ENCODE measurements around the gene NDUFAF7. TPM values are rescaled to one million over a fixed set of nuclear protein-coding genes. Genes with fewer than 3 reads are reported as not detected.
A peak's percentile ranks its signal among the peaks of the same experiment; 100 is the strongest.

Gene NDUFAF7
- total RNA-seq, 2 donors from 2014 or later, result 15.2 to 22.3 TPM

DNA sequence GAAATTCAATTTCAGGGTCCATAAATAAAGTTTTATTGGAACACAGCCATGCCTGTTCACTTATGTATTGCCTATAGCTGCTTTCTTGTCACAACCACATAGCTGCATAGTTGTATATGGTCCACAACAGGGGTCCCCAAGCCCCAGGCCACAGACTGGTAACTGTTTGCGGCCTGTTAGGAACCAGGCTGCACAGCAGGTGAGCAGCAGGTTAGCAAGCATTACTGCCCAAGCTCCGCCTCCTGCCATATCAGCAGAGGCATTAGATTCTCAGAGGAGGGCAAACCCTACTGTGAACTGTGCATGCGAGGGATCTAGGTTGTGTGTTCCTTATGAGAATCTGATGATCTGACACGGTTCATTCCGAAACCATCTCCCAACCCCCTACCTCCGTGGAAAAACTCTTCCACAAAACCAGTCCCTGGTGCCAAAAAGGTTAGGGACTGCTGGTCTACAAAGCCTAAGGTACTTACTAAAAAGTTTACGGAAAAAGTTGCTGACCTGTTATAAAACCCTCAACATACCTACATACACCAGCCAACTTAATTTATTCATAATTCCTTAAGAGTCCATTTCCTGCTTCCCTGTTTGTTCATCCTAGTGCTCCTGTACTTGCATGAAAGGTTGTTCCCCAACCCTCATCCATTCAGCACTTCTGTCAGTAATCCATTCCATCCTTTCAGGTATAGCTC lies 40.1 kb downstream of the NDUFAF7 start:
- H3K36me3 ChIP-seq, result peaks cover 45% of the 10 kb centered on the region
- no peaks in the 10 kb centered on the region for H3K4me1 ChIP-seq (ENCODE audit: control insufficient read depth in 1 of 2, low read depth in 2 of 2)
- H3K27me3 ChIP-seq (replicated peaks; ENCODE audit: insufficient read depth), result no peaks in the 10 kb centered on the region
- TF ChIP-seq CTCF (IDR thresholded peaks at IDR 0.05), result no peak
- H3K27ac ChIP-seq, result no peak overlapping the region
- no peak for ATAC-seq (ENCODE audit: insufficient number of reproducible peaks, low FRiP score, low read depth)
- no peak overlapping the region for H3K4me3 ChIP-seq
- DNase-seq (ENCODE audit: low spot score), result no peak
- H3K9me3 ChIP-seq, result no peaks in the 10 kb centered on the region

GRCh38 chr2:37274359-37274965 lies 43.0 kb downstream of the NDUFAF7 start:
- peaks cover 47% of the 10 kb centered on the region for H3K36me3 ChIP-seq
- TF ChIP-seq CTCF (IDR thresholded peaks at IDR 0.05), result no peak
- DNase-seq (ENCODE audit: low spot score), result no peak
- H3K4me3 ChIP-seq, result no peak overlapping the region
- no peaks in the 10 kb centered on the region for H3K9me3 ChIP-seq
- no peak overlapping the region for H3K27ac ChIP-seq
- H3K27me3 ChIP-seq (replicated peaks; ENCODE audit: insufficient read depth), result no peaks in the 10 kb centered on the region
- ATAC-seq (ENCODE audit: insufficient number of reproducible peaks, low FRiP score, low read depth), result no peak
- no peaks in the 10 kb centered on the region for H3K4me1 ChIP-seq (ENCODE audit: control insufficient read depth in 1 of 2, low read depth in 2 of 2)

- DNase-seq (ENCODE audit: low spot score), result no peak
- H3K27ac ChIP-seq, result no peak overlapping the region
- no peaks in the 10 kb centered on the region for H3K27me3 ChIP-seq (replicated peaks; ENCODE audit: insufficient read depth)
- TF ChIP-seq CTCF (IDR thresholded peaks at IDR 0.05), result no peak
- no peak for ATAC-seq (ENCODE audit: insufficient number of reproducible peaks, low FRiP score, low read depth)
- peaks cover 40% of the 10 kb centered on the region for H3K36me3 ChIP-seq
- H3K4me3 ChIP-seq, result no peak overlapping the region
- H3K9me3 ChIP-seq, result no peaks in the 10 kb centered on the region
- H3K4me1 ChIP-seq (ENCODE audit: control insufficient read depth in 1 of 2, low read depth in 2 of 2), result no peaks in the 10 kb centered on the region
These were observed 44.8 kb downstream of the NDUFAF7 start for GRCh38 chr2:37276291-37276690.

DNA sequence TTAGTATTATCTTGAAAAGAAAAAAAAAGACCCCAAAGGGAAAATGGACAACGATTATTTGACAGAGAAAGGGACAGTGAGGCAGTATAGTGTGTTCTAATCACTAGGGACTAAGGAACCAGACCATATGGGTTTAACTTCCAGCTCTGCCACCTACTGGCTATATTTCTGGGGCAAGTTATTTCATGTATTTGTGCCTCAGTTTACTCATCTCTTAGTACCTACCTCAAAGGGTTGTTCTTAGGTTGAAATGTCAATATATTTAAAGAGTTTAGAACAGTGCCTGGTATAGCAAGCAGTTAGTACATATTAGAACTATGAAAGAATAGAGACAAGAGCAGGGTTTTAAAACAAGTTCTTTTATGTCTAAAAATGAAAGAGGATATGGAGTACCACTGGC lies 50.5 kb downstream of the NDUFAF7 start:
- Histone ChIP-seq H3K36me3 (peaks cover 6% of the 10 kb centered on the region), H3K27ac (no peak overlapping the region), H3K27me3 (replicated peaks; ENCODE audit: insufficient read depth) (no peaks in the 10 kb centered on the region), H3K4me1 (ENCODE audit: control insufficient read depth in 1 of 2, low read depth in 2 of 2) (peaks cover 15 to 18% of the 10 kb centered on the region in 2 donors), H3K9me3 (no peaks in the 10 kb centered on the region), H3K4me3 (no peak overlapping the region)
- no peak for ATAC-seq (ENCODE audit: insufficient number of reproducible peaks, low FRiP score, low read depth)
- no peak for DNase-seq (ENCODE audit: low spot score)
- TF ChIP-seq CTCF (IDR thresholded peaks at IDR 0.05), result no peak

DNA sequence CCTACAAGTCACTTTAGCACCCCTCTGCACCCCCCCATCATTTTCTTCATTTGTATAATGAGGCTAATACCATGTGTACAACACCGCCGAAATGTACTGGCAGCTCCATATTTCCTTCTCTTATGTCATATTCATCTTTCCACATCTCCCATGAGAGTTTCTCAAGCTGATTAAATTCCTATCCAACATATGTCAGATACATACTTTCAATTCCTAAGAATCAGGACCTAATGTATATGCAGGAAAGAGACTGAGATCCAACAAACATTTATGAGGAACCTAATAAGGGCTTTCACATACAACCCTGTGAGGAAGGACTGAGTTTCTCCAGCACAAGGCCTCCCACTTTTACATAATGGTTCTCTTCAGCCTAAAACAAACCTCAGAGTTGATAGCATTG lies 51.3 kb downstream of the NDUFAF7 start:
- Histone ChIP-seq H3K9me3 (no peaks in the 10 kb centered on the region), H3K36me3 (peaks cover 6% of the 10 kb centered on the region), H3K4me3 (peak overlapping the region; percentile 20), H3K27me3 (replicated peaks; ENCODE audit: insufficient read depth) (no peaks in the 10 kb centered on the region), H3K27ac (peak overlapping the region; percentile 30 to 73), H3K4me1 (ENCODE audit: control insufficient read depth in 1 of 2, low read depth in 2 of 2) (peaks cover 15 to 18% of the 10 kb centered on the region in 2 donors)
- ATAC-seq (ENCODE audit: insufficient number of reproducible peaks, low FRiP score, low read depth), result no peak
- no peak for TF ChIP-seq CTCF (IDR thresholded peaks at IDR 0.05)
- no peak for DNase-seq (ENCODE audit: low spot score)

Measured in thoracic aorta (tissue), 2 donors.